GM18868 (cell line): ENCODE measurements around the gene CLDN2.
A peak's percentile ranks its signal among the peaks of the same experiment; 100 is the strongest.
"Not testable (repeated sequence)": the region's sequence is repeated elsewhere in the genome, so short reads cannot be mapped to it uniquely, and the experiment has no call there.

Source experiments
- ATAC-seq: cut with Tn5 transposase; IDR thresholded peaks from one replicate; pipeline ENCODE4 v1.9.1; 2021; ENCODE audit warnings: mild to moderate bottlenecking, moderate library complexity; ENCODE audit not compliant: unreplicated experiment

Gene CLDN2

DNA sequence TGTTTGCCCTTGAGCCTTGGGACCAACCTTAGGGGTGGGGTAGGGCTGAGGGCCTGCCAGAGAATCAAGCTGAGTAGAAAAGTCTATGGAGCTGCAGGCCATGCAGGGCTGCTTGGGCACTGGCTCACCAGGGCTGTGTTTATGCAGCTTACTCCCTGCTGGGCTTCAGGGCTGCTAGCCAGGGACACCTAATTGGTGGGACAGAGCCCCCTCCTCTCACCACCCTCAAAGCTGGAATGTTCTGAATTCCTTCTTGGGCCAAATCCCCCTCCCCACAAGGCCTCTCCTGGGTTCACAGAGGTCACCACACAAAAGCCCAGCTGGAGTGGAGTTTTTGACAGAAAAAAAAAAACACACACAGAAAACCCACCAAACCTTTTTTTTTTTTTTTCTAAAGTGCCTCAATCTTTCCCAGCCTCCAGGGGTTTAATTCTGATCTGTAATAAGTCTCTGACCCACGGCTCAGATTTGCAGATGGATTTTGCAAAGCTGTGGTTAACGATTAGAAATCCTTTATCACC is at the start of gene CLDN2:
Gene CLDN2 (plus strand): TSS at position 471 of the 521 bp plus-strand sequence. CDS start 7,827 bp downstream, outside the sequence.
- ATAC-seq, result no peak

- not testable (repeated sequence) for ATAC-seq
Observed at GRCh38 chrX:106872796-106873195, 47.4 kb upstream of the CLDN2 start.

DNA sequence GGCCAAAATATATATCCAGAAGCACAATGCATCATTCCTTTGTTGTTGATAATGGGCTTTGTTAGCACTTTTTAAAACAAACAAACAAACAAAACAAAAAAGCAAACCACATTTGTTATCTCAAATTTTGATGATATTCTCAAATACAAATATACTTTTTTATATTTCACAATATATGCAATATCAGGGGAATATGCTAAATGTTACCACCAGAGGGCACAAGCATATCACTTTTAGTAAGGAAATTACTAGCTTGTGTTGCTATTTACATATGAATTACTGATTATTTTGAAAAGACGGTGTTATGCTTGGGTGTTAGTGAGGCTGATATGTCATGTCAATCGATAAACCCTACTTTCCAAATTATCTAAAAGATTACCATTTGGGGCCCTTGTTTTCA is 46.1 kb upstream of the CLDN2 start:
- peak; percentile 63 for ATAC-seq

DNA sequence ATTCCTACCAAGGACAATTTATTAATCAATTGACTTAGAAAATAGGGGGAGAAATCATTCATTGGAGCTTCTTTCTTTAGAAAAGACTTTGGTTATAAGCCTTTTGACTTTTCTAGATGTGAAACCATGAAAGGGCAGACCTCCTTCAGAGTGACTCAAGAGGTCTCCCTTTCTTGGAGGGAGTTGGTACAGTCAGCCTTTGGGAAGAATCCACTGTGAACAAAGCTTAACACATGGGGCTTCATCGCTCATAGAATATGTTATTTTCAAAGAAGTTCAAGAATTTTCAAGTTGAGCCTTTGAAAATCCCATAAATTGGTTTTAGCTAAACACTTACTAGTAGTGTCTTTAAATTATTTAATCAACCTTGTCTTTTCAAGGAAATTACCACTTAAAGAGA is 45.1 kb upstream of the CLDN2 start:
- ATAC-seq, result no peak

- ATAC-seq, result no peak
Observed at GRCh38 chrX:106889468-106889867, 30.7 kb upstream of the CLDN2 start.

GRCh38 chrX:106891762-106892460 is 28.3 kb upstream of the CLDN2 start:
- ATAC-seq, result no peak

DNA sequence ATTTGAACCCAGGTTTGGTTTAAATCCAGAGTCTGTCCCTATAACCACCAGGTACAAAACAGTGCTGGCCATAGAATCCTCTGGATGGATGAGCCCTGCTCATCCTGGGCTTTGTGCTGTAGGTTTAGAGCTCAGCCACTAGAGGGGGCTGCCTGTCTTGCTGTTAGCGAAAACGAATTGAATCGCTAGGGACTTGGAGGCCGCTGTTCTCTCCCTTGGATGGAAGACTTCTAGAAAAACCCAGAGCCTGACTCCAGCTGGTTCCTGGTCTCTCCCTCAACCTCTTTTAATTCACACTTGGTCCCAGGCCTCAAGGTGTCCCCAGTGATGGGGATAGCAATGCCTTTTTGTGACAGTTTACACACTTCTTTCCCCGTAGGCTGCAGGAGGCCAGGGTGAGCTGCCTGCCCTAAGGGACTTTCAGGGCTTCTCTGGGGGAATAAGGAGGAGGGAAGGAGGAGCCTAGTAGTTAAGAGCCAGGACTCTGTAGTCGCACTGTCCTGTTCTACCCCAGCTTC is 25.8 kb upstream of the CLDN2 start:
- peak; percentile 70 for ATAC-seq

DNA sequence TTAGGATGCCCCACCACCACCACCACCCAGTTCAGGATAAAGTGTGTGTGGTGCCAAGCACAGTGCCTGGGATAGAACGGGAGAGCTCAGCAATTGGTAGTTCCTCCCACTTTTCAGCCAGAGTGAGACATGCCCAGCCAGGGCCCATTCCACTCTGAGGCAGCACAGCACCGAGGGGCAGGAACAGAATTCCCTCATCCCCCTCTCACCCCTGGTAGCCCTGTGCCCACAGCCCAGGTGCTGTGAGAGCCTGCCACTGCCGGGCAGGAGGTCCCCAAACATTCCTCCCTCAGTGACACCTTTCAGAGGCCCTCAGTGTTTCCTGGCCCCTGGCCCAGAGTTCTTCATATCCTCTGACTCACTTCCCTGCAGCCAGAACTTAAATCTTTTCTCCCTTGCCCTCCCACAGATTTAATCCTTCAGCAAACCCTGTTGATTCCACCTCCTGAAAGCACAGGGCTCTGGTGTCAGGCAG is 25.2 kb upstream of the CLDN2 start:
- no peak for ATAC-seq

DNA sequence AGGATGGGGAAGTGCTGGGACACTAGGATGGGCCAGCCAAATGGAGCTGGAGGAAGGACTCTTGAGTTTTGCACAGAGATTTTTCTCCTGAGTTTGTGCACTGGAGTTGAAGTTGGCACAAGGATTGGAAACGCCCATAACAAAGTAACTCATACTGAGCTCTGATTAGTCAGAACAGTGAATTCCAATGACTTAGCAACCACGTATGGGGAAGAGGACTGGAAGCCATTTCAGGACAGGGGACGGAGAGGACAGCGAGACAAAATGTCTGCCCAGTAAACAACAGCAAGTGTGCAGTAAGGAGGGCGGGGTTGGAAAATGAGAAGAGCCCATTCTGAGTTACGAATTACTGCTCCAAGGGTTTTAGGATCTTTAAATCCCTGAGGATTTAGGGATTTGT is 22.9 kb upstream of the CLDN2 start:
- ATAC-seq, result no peak

- peak; percentile 67 for ATAC-seq
Observed at GRCh38 chrX:106898462-106898861, 21.7 kb upstream of the CLDN2 start.

GRCh38 chrX:106899276-106899675 is 20.9 kb upstream of the CLDN2 start:
- ATAC-seq, result no peak

DNA sequence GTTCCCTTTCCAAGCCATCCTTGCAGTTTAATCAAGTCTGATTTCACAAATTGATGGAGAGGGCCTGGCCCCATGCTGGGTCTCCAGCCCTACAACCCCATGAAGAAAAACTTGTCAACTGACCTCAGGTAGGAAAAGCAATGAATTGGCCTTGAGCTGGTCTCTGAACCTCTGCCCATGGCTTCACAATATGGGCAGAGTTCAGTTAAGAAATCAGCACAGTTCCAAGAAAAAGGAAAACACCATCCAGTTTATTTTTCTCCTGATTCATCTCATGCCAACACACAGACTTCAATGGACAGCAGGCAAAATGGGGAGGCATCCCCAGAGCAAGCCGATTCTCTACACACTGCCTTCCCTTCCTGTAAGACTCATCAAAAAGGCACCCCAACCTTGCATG is 20.4 kb upstream of the CLDN2 start:
- ATAC-seq, result no peak

DNA sequence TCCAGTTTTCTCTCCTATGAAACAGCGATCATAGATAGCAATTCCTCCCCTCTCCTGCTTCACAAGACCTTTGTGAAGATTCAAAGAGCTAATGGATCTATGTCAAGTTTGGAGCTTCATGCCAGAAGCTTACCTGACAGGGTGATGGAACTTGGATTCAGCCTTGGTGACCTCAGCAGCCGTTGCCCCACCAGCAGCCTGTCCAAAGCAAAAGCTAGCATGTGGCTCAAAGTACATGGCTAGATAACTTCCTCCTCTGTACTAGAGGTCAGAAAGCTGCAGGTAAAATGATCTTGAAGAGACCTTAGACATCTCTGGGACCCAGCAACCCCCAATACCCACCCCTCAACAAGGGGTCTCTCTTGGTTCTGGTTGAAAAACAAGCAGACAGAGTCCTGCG is 18.9 kb upstream of the CLDN2 start:
- no peak for ATAC-seq

- ATAC-seq, result no peak
Observed at GRCh38 chrX:106901781-106902219, 18.4 kb upstream of the CLDN2 start.

- no peak for ATAC-seq
Observed at GRCh38 chrX:106902684-106903083, 17.5 kb upstream of the CLDN2 start.

DNA sequence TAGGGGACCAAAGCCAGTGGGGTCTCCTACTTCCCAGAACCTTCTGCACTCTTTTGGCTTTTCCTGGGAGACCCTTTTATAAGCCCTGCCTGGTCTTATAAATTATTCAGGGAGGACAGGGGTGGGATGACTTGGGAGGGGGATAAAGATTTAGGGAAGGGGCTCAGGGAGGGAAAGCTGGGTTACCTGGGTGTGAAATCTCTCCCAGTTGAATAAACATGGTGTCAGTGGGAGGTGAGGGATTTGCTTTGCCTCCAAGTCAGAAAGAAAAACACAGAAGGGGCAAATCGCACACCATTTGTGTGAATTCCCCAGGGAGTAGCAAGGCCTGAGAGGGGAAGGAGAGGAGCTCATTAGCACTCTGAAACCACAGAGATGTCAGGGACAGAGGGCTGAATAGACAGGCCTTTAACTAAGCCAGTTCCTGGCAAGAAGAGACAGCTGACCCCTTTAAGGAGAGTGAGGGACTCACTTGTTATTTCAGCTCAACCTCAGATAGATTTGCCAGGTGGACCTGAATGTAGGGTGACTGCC is 16.8 kb upstream of the CLDN2 start, which contains the start of gene RIPPLY1:
Gene RIPPLY1 (minus strand): TSS at position 51 of the 534 bp plus-strand sequence. CDS start 54 bp downstream, outside the sequence.
- ATAC-seq, result no peak

DNA sequence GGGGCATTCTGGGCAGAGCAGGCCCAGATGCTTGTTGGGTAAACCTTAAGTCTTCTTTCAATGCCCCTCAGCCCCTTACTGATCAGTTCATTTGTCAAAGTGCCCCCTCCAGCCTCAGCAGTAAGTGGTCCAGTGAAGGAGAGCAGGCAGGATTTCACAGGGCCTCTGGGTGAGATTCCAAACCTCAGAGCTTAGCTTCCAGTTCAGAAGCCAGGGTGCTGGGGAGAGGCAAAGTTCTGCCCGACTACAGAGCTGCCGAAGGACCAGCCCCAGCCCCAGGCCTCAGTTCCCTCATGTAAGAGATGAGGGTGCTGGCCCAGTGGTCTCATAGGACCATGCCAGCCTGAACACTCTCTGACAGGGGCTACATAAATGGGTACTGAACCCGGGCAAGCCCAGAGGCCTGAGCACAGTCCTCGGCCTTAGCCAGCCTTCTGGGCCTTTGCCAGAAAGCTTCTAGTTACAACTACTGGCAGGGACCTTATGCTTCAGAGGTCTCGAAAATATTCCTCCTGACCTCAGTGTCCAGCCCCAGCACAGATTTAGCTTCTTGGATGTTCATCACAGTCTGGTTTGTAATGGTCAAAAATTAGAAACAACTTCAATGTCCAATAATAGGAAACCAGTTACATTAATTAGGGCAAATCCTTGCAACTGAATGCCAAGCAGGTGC is 16.2 kb upstream of the CLDN2 start:
- no peak for ATAC-seq

DNA sequence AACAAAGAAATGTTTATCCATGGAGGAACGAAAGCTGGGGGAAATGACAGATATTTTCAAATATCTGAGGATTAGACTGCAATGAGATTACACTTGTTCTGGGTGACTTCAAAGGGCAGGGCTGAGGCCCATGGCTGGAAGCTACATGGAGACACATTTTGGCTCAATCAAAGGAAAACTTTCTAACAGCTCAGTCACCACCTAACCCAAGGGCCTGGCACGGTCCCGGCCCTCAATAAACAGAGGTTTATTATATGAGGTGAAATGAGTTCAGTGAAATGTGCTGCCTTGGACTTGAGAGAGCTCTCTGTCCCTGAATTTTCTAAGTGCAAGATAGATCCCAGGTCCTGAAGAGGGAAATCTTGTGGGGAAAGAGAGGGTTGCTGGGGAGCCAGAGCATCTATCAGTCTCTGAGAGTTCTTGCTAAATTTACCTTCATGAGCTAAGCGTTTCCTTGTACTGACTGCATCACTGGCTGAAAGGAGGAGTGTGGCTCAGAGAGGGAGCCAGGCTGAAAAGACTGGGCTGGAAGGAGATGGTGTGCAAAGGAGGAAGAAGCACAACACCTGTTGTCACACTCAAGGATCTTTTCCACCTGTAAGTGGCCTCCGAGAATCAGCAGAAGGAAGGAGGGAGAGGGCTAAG is 15.0 kb upstream of the CLDN2 start:
- no peak for ATAC-seq

DNA sequence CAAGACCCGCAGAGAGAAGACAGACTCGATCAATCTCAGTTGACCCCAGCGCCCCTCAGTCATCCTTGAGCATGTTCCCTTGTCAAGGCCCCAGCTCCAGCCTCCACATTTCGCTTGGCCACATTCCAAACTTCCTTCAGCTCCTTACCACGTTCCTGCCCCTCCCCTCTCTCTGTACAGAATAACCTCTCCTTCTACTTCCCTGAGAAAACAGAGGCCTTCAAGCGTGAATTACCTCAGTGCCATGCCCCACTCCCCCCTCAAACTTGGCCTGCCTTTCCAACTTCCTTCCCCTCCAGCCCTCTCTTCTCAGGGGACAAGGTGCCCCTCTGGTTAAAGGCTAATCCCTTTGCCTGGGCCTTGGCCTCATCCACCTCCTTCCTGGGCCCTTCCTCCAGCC is 13.8 kb upstream of the CLDN2 start:
- ATAC-seq, result no peak

GRCh38 chrX:106912864-106913263 is 7.3 kb upstream of the CLDN2 start:
- ATAC-seq, result no peak
